LNCaP clone FGC (cell line): ENCODE results near the gene ZNF628.

ENCODE experiments used
- DNase-seq: peaks from one replicate; pipeline ENCODE4 v3.0.0-alpha.2; 2011; ENCODE audit warnings: low read depth
- H3K4me3 ChIP-seq: 2 replicates; pipeline ENCODE4 v1.5.1; 2011; ENCODE audit warnings: mild to moderate bottlenecking, low read depth, low read length, control low read depth
- CTCF ChIP-seq: IDR thresholded peaks from 2 replicates; pipeline ENCODE4 v1.5.1; 2012; ENCODE audit warnings: mild to moderate bottlenecking; ENCODE audit not compliant: control insufficient read depth, insufficient read depth; ENCODE audit errors: extremely low read depth

The ZNF628 gene

GRCh38 chr19:55465460-55466240, 10.8 kb upstream of the ZNF628 start:
- TF ChIP-seq CTCF, result no peak
- H3K4me3 ChIP-seq, result no peak overlapping the region
- DNase-seq, result no peak

- TF ChIP-seq CTCF, result no peak
- H3K4me3 ChIP-seq, result no peak overlapping the region
- DNase-seq, result no peak
These were observed 10.2 kb upstream of the ZNF628 start for GRCh38 chr19:55466241-55466614.

GRCh38 chr19:55467236-55468053, 9.0 kb upstream of the ZNF628 start:
- DNase-seq, result no peak
- H3K4me3 ChIP-seq, result no peak overlapping the region
- TF ChIP-seq CTCF, result peak; percentile 88

GRCh38 chr19:55468054-55468393, 8.4 kb upstream of the ZNF628 start:
- no peak overlapping the region for H3K4me3 ChIP-seq
- no peak for DNase-seq
- TF ChIP-seq CTCF, result no peak

- no peak overlapping the region for H3K4me3 ChIP-seq
- DNase-seq, result no peak
- TF ChIP-seq CTCF, result no peak
These were observed 5.2 kb upstream of the ZNF628 start for GRCh38 chr19:55471266-55471665.

- no peak overlapping the region for H3K4me3 ChIP-seq
- no peak for DNase-seq
- TF ChIP-seq CTCF, result no peak
These were observed 4.0 kb upstream of the ZNF628 start for GRCh38 chr19:55472463-55472862.
